ENCODE measurements around the gene TOP2A. TPM values are rescaled to one million over a fixed set of nuclear protein-coding genes. Genes with fewer than 3 reads are reported as not detected.

TOP2A gene
- total RNA-seq, 1 experiment from 2014 or later: 141 TPM

GRCh38 chr17:40445751-40446468 lies 28.2 kb upstream of the TOP2A start:
- Histone ChIP-seq H3K36me3 (ENCODE audit: control insufficient read depth in 1 of 2, insufficient read depth in 2 of 2, low read length in 2 of 2) (no peaks in the 10 kb centered on the region), H4K20me1 (ENCODE audit: insufficient read depth) (no peaks in the 10 kb centered on the region), H3K9me3 (ENCODE audit: control insufficient read depth in 1 of 2, insufficient read depth in 1 of 2, low read depth in 1 of 2, low read length in 2 of 2) (no peaks in the 10 kb centered on the region), H3K9me2 (ENCODE audit: insufficient read depth) (no peaks in the 10 kb centered on the region), H3K9ac (ENCODE audit: low read length) (no peak overlapping the region), H3K27ac (ENCODE audit: low read depth, low read length) (no peak overlapping the region), H2AFZ (ENCODE audit: low read depth, low read length, poor library complexity, severe bottlenecking) (no peak overlapping the region), H3K79me2 (ENCODE audit: insufficient read depth, low read length) (no peaks in the 10 kb centered on the region), H3K4me2 (ENCODE audit: low read length) (no peak overlapping the region), H3K4me3 (replicated peaks in 1 of 2; ENCODE audit: low read depth in 1 of 2, low read length in 2 of 2) (no peak overlapping the region), H3K27me3 (ENCODE audit: insufficient read depth, low read length) (no peaks in the 10 kb centered on the region), H3K4me1 (ENCODE audit: control insufficient read depth in 1 of 2, insufficient read depth in 2 of 2, low read length in 2 of 2) (0 out of 4 replicates have a peak, but pooled peaks cover 0 to 6% of the 10 kb centered on the region in 2 experiments)
- POLR2A ChIA-PET: no interaction called here
- ATAC-seq: no peak
- no TSS peak for BruUV-seq (replicated peaks)
- TF ChIP-seq, protein P1, sequence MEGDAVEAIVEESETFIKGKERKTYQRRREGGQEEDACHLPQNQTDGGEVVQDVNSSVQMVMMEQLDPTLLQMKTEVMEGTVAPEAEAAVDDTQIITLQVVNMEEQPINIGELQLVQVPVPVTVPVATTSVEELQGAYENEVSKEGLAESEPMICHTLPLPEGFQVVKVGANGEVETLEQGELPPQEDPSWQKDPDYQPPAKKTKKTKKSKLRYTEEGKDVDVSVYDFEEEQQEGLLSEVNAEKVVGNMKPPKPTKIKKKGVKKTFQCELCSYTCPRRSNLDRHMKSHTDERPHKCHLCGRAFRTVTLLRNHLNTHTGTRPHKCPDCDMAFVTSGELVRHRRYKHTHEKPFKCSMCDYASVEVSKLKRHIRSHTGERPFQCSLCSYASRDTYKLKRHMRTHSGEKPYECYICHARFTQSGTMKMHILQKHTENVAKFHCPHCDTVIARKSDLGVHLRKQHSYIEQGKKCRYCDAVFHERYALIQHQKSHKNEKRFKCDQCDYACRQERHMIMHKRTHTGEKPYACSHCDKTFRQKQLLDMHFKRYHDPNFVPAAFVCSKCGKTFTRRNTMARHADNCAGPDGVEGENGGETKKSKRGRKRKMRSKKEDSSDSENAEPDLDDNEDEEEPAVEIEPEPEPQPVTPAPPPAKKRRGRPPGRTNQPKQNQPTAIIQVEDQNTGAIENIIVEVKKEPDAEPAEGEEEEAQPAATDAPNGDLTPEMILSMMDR (IDR thresholded peaks at IDR 0.05 in 2 of 3, conservative IDR thresholded peaks at IDR 0.05 in 1 of 3; ENCODE audit: borderline replicate concordance in 1 of 3, insufficient read depth in 1 of 3, low read depth in 2 of 3, low read length in 2 of 3): peak in 1 of 3 experiments; percentile 16; a peak in 1 of 6 replicates
- TF ChIP-seq YY1 (IDR thresholded peaks at IDR 0.05; ENCODE audit: extremely low read depth, insufficient replicate concordance, low read depth, low read length): no peak
- TF ChIP-seq SP1 (IDR thresholded peaks at IDR 0.05; ENCODE audit: low read depth): no peak
- no peak for DNase-seq (ENCODE audit: low read depth, low spot score)
- intact Hi-C loops (cut with micrococcal nuclease): no loop called here
- RAD21 ChIA-PET (ENCODE audit: low non-redundant PET in 1 of 2, low total read pairs in 2 of 2, uncharacterized antibody in 2 of 2, unreplicated experiment in 2 of 2): no interaction called here
- CTCF ChIA-PET: interaction anchor here (2.6 kb wide), 1 partner anchor 28 kb away, joined by 5 read pairs; the partner anchor contains the start of gene TOP2A
